Measurements from ENCODE around the gene NFATC4. TPM values are rescaled to one million over a fixed set of nuclear protein-coding genes. Genes with fewer than 3 reads are reported as not detected.

The NFATC4 gene
- total and polyA plus RNA-seq, 3 experiments from 2014 or later, result 0.81 to 1.5 TPM; not detected in 1

DNA sequence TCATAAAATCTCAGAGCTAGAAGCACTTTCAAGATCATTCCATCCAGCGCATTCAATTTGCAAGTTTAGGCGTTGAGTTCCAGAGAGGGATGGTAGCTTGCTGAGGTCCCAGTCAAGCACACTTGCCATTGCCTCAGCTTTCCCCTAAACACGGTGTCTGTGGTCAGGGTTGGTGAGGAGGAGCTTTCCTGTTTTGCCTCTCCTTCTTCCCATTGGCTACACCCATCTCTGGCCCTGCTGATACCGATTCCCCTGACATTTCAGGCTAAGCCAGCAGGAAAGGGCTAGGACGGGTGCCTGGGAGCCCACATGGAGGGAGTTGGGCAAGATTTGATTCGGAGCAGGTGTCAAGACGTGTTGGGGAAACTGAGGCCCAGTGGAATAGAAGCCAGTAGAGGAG, 9.1 kb downstream of the NFATC4 start:
- H3K4me3 ChIP-seq (ENCODE audit: low read length), result no peak overlapping the region
- no peak for DNase-seq
- ChIA-PET POLR2A (no interaction called here), CTCF (no interaction called here)
- H3K36me3 ChIP-seq (ENCODE audit: insufficient read depth, low read length), result no peaks in the 10 kb centered on the region
- Mint-ChIP-seq H3K27me3 (peaks cover 5 to 18% of the 10 kb centered on the region in 2 donors), H3K9me3 (no peaks in the 10 kb centered on the region), H3K4me1 (no peaks in the 10 kb centered on the region), H3K27ac (no peak overlapping the region), H3K4me3 (no peak overlapping the region), H3K36me3 (no peaks in the 10 kb centered on the region)
- H3K4me1 ChIP-seq (ENCODE audit: insufficient read depth, low read length), result no peaks in the 10 kb centered on the region
- no peaks in the 10 kb centered on the region for H3K9me3 ChIP-seq (ENCODE audit: low read length)
- H3K27me3 ChIP-seq (ENCODE audit: insufficient read depth, low read length, poor library complexity, severe bottlenecking), result no peaks in the 10 kb centered on the region
- H3K27ac ChIP-seq (ENCODE audit: low read depth, low read length), result no peak overlapping the region

DNA sequence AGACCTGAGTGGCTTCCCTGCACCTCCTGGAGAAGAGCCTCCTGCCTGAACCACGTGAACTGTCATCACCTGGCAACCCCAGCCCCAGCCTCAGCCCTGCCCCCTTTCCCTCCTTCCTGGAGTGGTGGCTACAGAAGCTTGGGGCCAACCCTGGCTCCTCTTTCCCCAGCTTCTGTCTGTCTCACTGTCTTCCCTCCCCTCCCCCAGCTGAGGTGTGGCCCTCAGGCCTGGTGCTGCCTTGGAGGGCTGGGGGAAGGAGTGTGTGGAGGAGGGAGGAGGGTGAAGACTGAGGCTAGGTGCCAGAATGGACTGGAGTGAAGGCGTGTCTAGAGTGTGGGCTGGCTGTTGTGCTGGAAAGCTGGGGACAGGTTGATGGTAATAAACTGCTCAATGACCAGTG, 9.7 kb downstream of the NFATC4 start:
- no peaks in the 10 kb centered on the region for H3K4me1 ChIP-seq (ENCODE audit: insufficient read depth, low read length)
- no peak overlapping the region for H3K27ac ChIP-seq (ENCODE audit: low read depth, low read length)
- H3K36me3 ChIP-seq (ENCODE audit: insufficient read depth, low read length), result no peaks in the 10 kb centered on the region
- Mint-ChIP-seq H3K4me1 (no peaks in the 10 kb centered on the region), H3K9me3 (no peaks in the 10 kb centered on the region), H3K36me3 (no peaks in the 10 kb centered on the region), H3K4me3 (no peak overlapping the region), H3K27ac (no peak overlapping the region), H3K27me3 (peaks cover 5 to 20% of the 10 kb centered on the region in 2 donors)
- POLR2A ChIA-PET, result no interaction called here
- H3K4me3 ChIP-seq (ENCODE audit: low read length), result no peak overlapping the region
- no peaks in the 10 kb centered on the region for H3K9me3 ChIP-seq (ENCODE audit: low read length)
- no peak for DNase-seq
- CTCF ChIA-PET, result no interaction called here
- no peaks in the 10 kb centered on the region for H3K27me3 ChIP-seq (ENCODE audit: insufficient read depth, low read length, poor library complexity, severe bottlenecking)

DNA sequence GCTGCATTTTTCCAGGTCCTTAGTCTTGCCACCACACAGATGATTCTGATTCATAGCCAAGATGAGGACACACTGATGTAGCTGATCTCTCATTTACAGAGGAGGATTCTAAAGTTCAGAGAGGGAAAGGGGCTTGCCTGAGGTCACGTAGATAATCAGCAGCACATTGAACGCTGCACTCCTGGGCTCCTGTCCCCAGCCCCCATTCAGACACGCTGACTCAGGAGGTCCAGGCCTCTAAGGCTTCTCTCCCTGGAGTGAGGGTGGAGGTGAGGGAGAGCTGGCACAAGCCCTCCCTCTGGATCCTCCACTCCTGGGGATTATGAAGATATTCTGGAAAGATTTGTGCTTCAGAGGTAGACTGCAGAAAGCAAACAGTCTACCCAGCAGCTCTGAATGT, 10.3 kb downstream of the NFATC4 start:
- Mint-ChIP-seq H3K9me3 (no peaks in the 10 kb centered on the region), H3K36me3 (no peaks in the 10 kb centered on the region), H3K4me1 (no peaks in the 10 kb centered on the region), H3K27ac (no peak overlapping the region), H3K27me3 (peaks cover 5 to 17% of the 10 kb centered on the region in 2 donors), H3K4me3 (no peak overlapping the region)
- no peak for DNase-seq
- Histone ChIP-seq H3K36me3 (ENCODE audit: insufficient read depth, low read length) (no peaks in the 10 kb centered on the region), H3K4me1 (ENCODE audit: insufficient read depth, low read length) (no peaks in the 10 kb centered on the region), H3K27me3 (ENCODE audit: insufficient read depth, low read length, poor library complexity, severe bottlenecking) (no peaks in the 10 kb centered on the region), H3K4me3 (ENCODE audit: low read length) (no peak overlapping the region), H3K9me3 (ENCODE audit: low read length) (no peaks in the 10 kb centered on the region), H3K27ac (ENCODE audit: low read depth, low read length) (no peak overlapping the region)
- ChIA-PET POLR2A (no interaction called here), CTCF (no interaction called here)

DNA sequence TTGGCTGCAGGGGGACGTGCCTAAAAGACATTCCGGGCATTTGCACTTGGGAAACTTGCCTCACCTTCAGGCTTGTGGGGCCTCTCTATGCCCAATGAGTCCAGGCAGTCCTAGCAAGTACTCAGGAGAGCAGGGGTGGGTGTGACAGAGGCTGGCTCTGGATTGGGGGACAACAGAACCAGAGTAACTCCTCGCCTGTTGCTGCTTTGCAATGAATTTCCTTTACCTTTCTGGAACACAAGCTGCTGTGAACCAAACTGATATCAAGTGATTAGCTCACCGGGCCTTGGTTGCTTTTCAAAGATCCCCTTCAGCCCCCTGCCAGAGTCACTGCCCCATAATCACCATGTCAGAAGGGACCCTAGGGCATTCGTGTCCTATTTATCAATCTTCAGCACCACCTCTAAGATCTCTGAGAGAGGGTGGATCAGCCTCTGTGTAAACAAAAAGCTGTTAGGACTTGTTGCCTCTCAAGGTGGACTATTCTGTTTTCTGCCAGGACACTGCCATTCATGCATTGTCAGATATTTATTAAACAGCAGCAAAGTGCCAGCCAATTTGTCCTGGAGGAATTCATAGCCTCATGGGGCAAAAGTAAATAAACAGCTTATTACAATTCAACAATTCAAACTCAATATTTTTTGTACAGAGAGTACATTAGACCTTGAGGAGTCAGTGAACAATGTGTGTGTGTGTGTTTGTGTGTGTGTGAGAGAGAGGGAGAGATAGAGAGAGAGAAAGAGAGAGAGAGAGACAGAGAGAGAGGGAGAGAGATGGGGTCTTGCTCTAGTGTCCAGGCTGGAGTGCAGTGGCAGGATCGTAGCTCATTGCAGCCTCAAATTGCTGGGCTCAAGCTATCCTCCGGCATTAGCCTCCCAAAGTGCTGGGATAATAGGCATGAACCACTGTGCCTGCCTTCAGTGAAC, 11.3 kb downstream of the NFATC4 start:
- Histone ChIP-seq H3K27me3 (ENCODE audit: insufficient read depth, low read length, poor library complexity, severe bottlenecking) (no peaks in the 10 kb centered on the region), H3K27ac (ENCODE audit: low read depth, low read length) (no peak overlapping the region), H3K9me3 (ENCODE audit: low read length) (no peaks in the 10 kb centered on the region), H3K4me1 (ENCODE audit: insufficient read depth, low read length) (no peaks in the 10 kb centered on the region), H3K4me3 (ENCODE audit: low read length) (no peak overlapping the region), H3K36me3 (ENCODE audit: insufficient read depth, low read length) (no peaks in the 10 kb centered on the region)
- POLR2A ChIA-PET, result no interaction called here
- Mint-ChIP-seq H3K27ac (peak overlapping the region in 2 of 8 donors; percentile 22 to 47), H3K36me3 (no peaks in the 10 kb centered on the region), H3K4me1 (no peaks in the 10 kb centered on the region), H3K4me3 (no peak overlapping the region), H3K27me3 (peaks cover 4 to 13% of the 10 kb centered on the region in 2 donors), H3K9me3 (no peaks in the 10 kb centered on the region)
- CTCF ChIA-PET, result interaction anchor here (1.6 kb wide), 1 partner anchor 10 kb away, joined by 4 read pairs; no protein-coding TSS in a partner anchor
- no peak for DNase-seq

DNA sequence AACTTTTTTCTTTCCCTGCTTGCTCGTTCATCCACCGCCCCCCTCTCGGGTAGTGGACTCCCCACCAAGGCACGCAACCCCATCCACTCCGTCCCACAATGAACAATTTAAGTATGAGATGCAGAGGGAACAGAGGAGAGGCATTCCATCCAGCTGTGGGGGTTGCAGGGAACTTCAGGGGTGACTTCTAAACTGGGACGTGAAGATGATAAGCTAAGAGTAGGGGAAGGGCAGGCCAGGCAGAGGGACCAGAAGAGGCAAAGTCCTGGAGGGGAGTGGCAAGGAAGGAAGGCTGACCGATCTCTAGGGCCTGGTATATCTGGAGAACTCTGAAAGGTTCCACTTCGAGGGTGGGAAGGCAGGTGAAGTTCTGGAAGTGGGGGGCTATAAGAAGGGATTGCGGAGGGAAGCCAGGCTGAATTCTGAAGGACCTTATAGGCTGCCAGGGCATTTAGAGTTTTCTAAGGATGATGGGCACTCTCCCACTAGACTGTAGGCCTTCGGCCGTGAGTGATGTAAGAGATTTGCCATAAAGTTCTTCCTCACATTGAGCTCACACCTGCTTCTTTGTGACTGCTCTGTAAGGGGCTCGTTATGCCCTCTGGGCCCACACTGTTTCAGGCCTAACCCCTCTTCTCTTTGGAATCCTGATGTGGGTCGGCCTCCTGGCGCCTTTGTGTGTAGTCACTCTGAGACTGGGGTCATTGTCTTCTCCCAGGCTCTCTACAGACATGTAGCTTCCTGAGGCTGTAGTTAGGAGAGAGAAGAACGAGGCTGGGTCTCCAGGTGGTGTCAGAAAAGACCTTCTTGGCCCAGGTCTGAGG, 12.1 kb downstream of the NFATC4 start:
- Histone ChIP-seq H3K9me3 (ENCODE audit: low read length) (no peaks in the 10 kb centered on the region), H3K27ac (ENCODE audit: low read depth, low read length) (no peak overlapping the region), H3K36me3 (ENCODE audit: insufficient read depth, low read length) (no peaks in the 10 kb centered on the region), H3K4me3 (ENCODE audit: low read length) (no peak overlapping the region), H3K4me1 (ENCODE audit: insufficient read depth, low read length) (no peaks in the 10 kb centered on the region), H3K27me3 (ENCODE audit: insufficient read depth, low read length, poor library complexity, severe bottlenecking) (no peaks in the 10 kb centered on the region)
- Mint-ChIP-seq H3K4me1 (no peaks in the 10 kb centered on the region), H3K9me3 (no peaks in the 10 kb centered on the region), H3K4me3 (no peak overlapping the region), H3K27ac (peak overlapping the region in 1 of 8 donors; percentile 54), H3K36me3 (no peaks in the 10 kb centered on the region), H3K27me3 (peaks cover 6 to 14% of the 10 kb centered on the region in 2 donors)
- CTCF ChIA-PET, result interaction anchor here (1.6 kb wide), 1 partner anchor 9 kb away, joined by 4 read pairs; no protein-coding TSS in a partner anchor
- POLR2A ChIA-PET, result no interaction called here
- no peak for DNase-seq

DNA sequence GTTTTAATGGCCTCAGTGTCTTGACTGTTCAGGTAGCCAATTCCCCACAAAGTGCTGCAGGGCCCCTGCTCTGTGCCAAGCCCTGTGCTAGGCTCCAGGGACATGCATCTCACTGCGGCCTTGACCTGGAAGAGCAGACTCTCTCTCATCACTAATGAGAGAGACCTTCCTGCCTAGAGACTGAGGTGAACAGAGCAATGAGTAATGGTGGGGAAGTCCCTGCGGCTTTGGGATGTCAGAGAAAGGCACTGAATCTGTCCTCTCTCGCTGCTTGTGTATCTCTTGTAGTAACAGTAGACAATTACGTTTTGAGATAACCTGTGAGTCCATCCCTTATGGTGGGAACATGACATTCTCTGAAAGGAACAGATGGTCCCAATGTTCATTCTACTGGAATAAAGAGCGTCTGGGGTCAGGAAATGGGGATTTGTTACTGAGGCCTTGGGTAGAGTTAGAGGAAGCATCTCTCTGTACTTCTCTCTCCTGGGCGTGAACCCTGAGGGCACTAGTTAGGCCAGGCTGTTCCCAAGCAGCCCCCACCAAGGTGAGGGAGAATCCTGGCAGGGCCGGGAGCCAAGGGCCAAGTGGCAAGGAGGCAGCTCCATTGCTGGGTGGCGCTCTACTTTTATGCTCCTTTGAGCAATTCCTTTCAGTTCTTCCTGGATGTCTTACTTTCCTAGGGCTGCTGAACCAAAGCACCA, 13.5 kb downstream of the NFATC4 start:
- Mint-ChIP-seq H3K9me3 (no peaks in the 10 kb centered on the region), H3K36me3 (no peaks in the 10 kb centered on the region), H3K27me3 (peaks cover 6 to 11% of the 10 kb centered on the region in 2 donors), H3K4me3 (no peak overlapping the region), H3K27ac (no peak overlapping the region), H3K4me1 (no peaks in the 10 kb centered on the region)
- no peak overlapping the region for H3K4me3 ChIP-seq (ENCODE audit: low read length)
- ChIA-PET POLR2A (no interaction called here), CTCF (interaction anchor here (1.3 kb wide), 1 partner anchor 14 kb away, joined by 3 read pairs; no protein-coding TSS in a partner anchor)
- no peaks in the 10 kb centered on the region for H3K36me3 ChIP-seq (ENCODE audit: insufficient read depth, low read length)
- H3K9me3 ChIP-seq (ENCODE audit: low read length), result no peaks in the 10 kb centered on the region
- H3K4me1 ChIP-seq (ENCODE audit: insufficient read depth, low read length), result no peaks in the 10 kb centered on the region
- no peak overlapping the region for H3K27ac ChIP-seq (ENCODE audit: low read depth, low read length)
- DNase-seq, result no peak
- peaks cover under 1% of the 10 kb centered on the region for H3K27me3 ChIP-seq (ENCODE audit: insufficient read depth, low read length, poor library complexity, severe bottlenecking)

DNA sequence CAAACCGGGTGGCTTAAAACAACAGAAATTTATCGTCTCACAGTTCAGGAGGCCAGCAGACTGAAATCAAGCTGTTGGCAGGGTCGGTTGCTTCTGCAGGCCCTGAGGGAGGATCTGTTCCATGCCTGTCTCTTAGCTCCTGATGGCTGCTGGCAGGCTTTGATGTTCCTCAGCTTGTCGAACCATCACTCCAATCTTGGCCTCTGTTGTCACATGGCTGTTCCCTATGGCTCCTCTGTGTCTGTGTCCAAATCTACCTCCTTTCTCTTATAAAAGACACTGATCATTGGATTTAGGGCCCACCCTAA, 14.0 kb downstream of the NFATC4 start:
- Histone ChIP-seq H3K9me3 (ENCODE audit: low read length) (no peaks in the 10 kb centered on the region), H3K27ac (ENCODE audit: low read depth, low read length) (no peak overlapping the region), H3K36me3 (ENCODE audit: insufficient read depth, low read length) (no peaks in the 10 kb centered on the region), H3K27me3 (ENCODE audit: insufficient read depth, low read length, poor library complexity, severe bottlenecking) (peaks cover 3% of the 10 kb centered on the region), H3K4me1 (ENCODE audit: insufficient read depth, low read length) (no peaks in the 10 kb centered on the region), H3K4me3 (ENCODE audit: low read length) (no peak overlapping the region)
- no peaks in the 10 kb centered on the region for H3K4me1 Mint-ChIP-seq
- peaks cover 9 to 15% of the 10 kb centered on the region in 2 donors for H3K27me3 Mint-ChIP-seq
- no peak overlapping the region for H3K27ac Mint-ChIP-seq
- no peak for DNase-seq
- CTCF ChIA-PET, result interaction anchor here (1.3 kb wide), 1 partner anchor 13 kb away, joined by 3 read pairs; no protein-coding TSS in a partner anchor
- H3K36me3 Mint-ChIP-seq, result no peaks in the 10 kb centered on the region
- H3K9me3 Mint-ChIP-seq, result no peaks in the 10 kb centered on the region
- POLR2A ChIA-PET, result no interaction called here
- no peak overlapping the region for H3K4me3 Mint-ChIP-seq

DNA sequence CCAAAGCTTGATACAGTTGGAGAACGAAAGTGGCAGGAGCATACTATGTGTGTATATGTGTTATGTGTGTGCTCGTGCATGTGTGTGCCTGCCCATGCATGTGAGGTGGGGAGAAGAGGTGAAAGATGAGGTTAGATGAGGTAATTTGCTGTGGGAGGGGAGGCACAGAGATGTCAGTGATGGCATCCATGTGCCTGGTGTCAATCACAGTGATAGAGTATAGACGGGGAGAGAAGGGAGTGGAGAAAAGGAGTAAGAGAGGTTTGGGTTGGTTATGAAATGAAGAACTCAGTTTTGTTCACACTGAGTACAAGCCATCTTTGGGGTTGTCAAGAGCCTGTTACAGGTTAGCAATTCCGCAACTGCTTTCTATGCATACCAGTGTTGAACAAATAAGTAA, 16.2 kb downstream of the NFATC4 start:
- POLR2A ChIA-PET, result no interaction called here
- no peaks in the 10 kb centered on the region for H3K9me3 Mint-ChIP-seq
- Histone ChIP-seq H3K4me1 (ENCODE audit: insufficient read depth, low read length) (no peaks in the 10 kb centered on the region), H3K27ac (ENCODE audit: low read depth, low read length) (no peak overlapping the region), H3K4me3 (ENCODE audit: low read length) (no peak overlapping the region), H3K9me3 (ENCODE audit: low read length) (no peaks in the 10 kb centered on the region), H3K27me3 (ENCODE audit: insufficient read depth, low read length, poor library complexity, severe bottlenecking) (peaks cover 3% of the 10 kb centered on the region), H3K36me3 (ENCODE audit: insufficient read depth, low read length) (no peaks in the 10 kb centered on the region)
- no peak overlapping the region for H3K27ac Mint-ChIP-seq
- CTCF ChIA-PET, result no interaction called here
- no peaks in the 10 kb centered on the region for H3K36me3 Mint-ChIP-seq
- no peaks in the 10 kb centered on the region for H3K4me1 Mint-ChIP-seq
- H3K4me3 Mint-ChIP-seq, result no peak overlapping the region
- H3K27me3 Mint-ChIP-seq, result peaks cover 10 to 20% of the 10 kb centered on the region in 2 donors
- DNase-seq, result no peak

All from CD8-positive, alpha-beta memory T cell (primary cell).